ENCODE measurements around the gene SLC37A1. TPM values are rescaled to one million over a fixed set of nuclear protein-coding genes. Genes with fewer than 3 reads are reported as not detected.
A peak's percentile ranks its signal among the peaks of the same experiment; 100 is the strongest.

The SLC37A1 gene
- total RNA-seq, 3 donors from 2014 or later (not counting 1 experiment from before 2014, with no cell fraction given), result 24.8 to 25.8 (median 25.3) TPM

DNA sequence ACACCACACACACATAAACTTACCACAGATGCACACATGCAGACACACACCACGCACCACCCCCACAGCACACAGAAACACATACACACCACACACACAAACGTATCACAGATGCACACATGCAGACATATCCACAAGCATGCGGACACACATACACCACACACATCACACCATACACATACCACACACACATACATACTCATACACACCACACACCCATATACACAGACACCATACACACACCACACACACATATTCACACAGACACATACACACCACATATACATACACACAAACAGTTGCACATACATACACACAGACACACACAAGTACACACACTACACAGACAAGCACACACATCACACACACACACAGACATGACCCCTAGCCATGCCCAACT is 102.3 kb downstream of the SLC37A1 start:
- peaks cover 6% of the 10 kb centered on the region for H3K27me3 ChIP-seq (ENCODE audit: control insufficient read depth, insufficient read depth, low read length)
- TF ChIP-seq, protein P1, sequence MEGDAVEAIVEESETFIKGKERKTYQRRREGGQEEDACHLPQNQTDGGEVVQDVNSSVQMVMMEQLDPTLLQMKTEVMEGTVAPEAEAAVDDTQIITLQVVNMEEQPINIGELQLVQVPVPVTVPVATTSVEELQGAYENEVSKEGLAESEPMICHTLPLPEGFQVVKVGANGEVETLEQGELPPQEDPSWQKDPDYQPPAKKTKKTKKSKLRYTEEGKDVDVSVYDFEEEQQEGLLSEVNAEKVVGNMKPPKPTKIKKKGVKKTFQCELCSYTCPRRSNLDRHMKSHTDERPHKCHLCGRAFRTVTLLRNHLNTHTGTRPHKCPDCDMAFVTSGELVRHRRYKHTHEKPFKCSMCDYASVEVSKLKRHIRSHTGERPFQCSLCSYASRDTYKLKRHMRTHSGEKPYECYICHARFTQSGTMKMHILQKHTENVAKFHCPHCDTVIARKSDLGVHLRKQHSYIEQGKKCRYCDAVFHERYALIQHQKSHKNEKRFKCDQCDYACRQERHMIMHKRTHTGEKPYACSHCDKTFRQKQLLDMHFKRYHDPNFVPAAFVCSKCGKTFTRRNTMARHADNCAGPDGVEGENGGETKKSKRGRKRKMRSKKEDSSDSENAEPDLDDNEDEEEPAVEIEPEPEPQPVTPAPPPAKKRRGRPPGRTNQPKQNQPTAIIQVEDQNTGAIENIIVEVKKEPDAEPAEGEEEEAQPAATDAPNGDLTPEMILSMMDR (IDR thresholded peaks at IDR 0.05), result no peak
- no peaks in the 10 kb centered on the region for H3K9me3 ChIP-seq (ENCODE audit: control insufficient read depth, insufficient read depth, low read length)
- peaks cover 9 to 20% of the 10 kb centered on the region in 2 donors for H3K27me3 Mint-ChIP-seq (ENCODE audit: low read depth in 2 of 2)
- intact Hi-C loops (cut with micrococcal nuclease), result loop anchor here (2.0 kb wide), 1 partner anchor 69 kb away; no protein-coding TSS in a partner anchor
- no peak overlapping the region for H3K27ac Mint-ChIP-seq
- no peak overlapping the region for H3K27ac ChIP-seq (ENCODE audit: low read length)
- WGBS (ENCODE audit: insufficient coverage), result 63% methylated on average over 3 of the region's 3 CpGs
- H3K36me3 Mint-ChIP-seq, result no peaks in the 10 kb centered on the region
- peaks cover 31% of the 10 kb centered on the region for H3K4me1 ChIP-seq (ENCODE audit: control insufficient read depth, insufficient read depth, low read length)
- no peaks in the 10 kb centered on the region for H3K36me3 ChIP-seq (ENCODE audit: control insufficient read depth, insufficient read depth, low read length)
- no peak overlapping the region for H3K4me3 ChIP-seq (ENCODE audit: low read length)
- peaks cover 0 to 4% of the 10 kb centered on the region in 2 donors for H3K4me1 Mint-ChIP-seq
- no peaks in the 10 kb centered on the region for H3K9me3 Mint-ChIP-seq
- ATAC-seq (no peak), DNase-seq (no peak)
- no peak overlapping the region for H3K4me3 Mint-ChIP-seq

DNA sequence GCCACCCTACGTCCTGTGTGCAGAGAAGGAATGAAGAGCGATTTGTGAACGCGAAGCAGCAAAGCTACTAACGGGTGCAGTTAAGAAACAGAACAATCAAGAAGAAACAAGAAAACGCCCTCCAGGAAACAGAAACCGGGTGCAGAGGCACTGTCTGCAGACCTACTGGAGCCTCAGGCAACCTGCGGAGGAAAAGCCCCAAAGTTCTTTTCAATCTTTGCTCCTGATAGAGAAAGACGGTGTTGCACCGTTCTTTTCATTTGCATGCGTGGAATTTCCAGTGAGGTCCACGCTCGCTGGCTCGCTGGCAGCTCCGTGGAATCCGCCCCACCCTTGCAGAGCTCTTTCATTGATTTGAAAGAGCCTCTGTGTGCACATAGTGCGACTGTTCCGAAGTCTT is 102.8 kb downstream of the SLC37A1 start:
- no peaks in the 10 kb centered on the region for H3K9me3 Mint-ChIP-seq
- H3K36me3 Mint-ChIP-seq, result no peaks in the 10 kb centered on the region
- H3K4me1 ChIP-seq (ENCODE audit: control insufficient read depth, insufficient read depth, low read length), result peaks cover 31% of the 10 kb centered on the region
- peak in 1 of 2 donors; percentile 61 for DNase-seq
- no peak overlapping the region for H3K27ac ChIP-seq (ENCODE audit: low read length)
- H3K27me3 Mint-ChIP-seq (ENCODE audit: low read depth in 2 of 2), result peaks cover 9 to 20% of the 10 kb centered on the region in 2 donors
- H3K27ac Mint-ChIP-seq, result no peak overlapping the region
- intact Hi-C loops (cut with micrococcal nuclease), result no loop called here
- no peaks in the 10 kb centered on the region for H3K9me3 ChIP-seq (ENCODE audit: control insufficient read depth, insufficient read depth, low read length)
- no peak overlapping the region for H3K4me3 ChIP-seq (ENCODE audit: low read length)
- no peaks in the 10 kb centered on the region for H3K36me3 ChIP-seq (ENCODE audit: control insufficient read depth, insufficient read depth, low read length)
- WGBS (ENCODE audit: insufficient coverage), result 14% methylated on average over 18 of the region's 18 CpGs
- peak in 2 of 3 donors; percentile 28 to 35 for ATAC-seq
- H3K4me3 Mint-ChIP-seq, result no peak overlapping the region
- TF ChIP-seq, protein P1 (IDR thresholded peaks at IDR 0.05), result no peak
- H3K27me3 ChIP-seq (ENCODE audit: control insufficient read depth, insufficient read depth, low read length), result peaks cover 6% of the 10 kb centered on the region
- H3K4me1 Mint-ChIP-seq, result peaks cover 0 to 4% of the 10 kb centered on the region in 2 donors

DNA sequence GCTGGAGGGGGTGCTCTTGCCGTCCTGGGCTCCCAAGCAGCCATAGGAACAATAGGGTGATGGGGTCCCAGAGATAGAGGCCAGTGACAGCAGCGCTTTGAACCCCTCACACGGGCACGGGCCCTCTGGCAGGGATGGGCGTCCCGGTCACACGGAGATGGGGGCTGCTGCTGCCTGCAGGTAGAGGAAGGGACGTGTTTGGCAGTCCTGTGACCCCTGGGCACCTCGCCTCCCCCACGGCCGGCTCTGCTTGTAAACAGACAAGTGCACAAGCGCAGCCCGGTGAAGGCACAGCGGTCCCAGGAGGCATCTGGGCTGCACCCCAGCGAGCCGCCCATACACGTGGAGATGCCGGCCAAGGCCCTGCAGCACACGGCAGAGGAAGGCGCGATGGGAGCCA is 103.3 kb downstream of the SLC37A1 start:
- 92% methylated on average over 21 of the region's 21 CpGs for WGBS (ENCODE audit: insufficient coverage)
- Histone ChIP-seq H3K36me3 (ENCODE audit: control insufficient read depth, insufficient read depth, low read length) (no peaks in the 10 kb centered on the region), H3K27ac (ENCODE audit: low read length) (no peak overlapping the region), H3K4me1 (ENCODE audit: control insufficient read depth, insufficient read depth, low read length) (peaks cover 31% of the 10 kb centered on the region), H3K27me3 (ENCODE audit: control insufficient read depth, insufficient read depth, low read length) (peaks cover 6% of the 10 kb centered on the region), H3K9me3 (ENCODE audit: control insufficient read depth, insufficient read depth, low read length) (no peaks in the 10 kb centered on the region), H3K4me3 (ENCODE audit: low read length) (no peak overlapping the region)
- H3K27me3 Mint-ChIP-seq (ENCODE audit: low read depth in 2 of 2), result peaks cover 11 to 20% of the 10 kb centered on the region in 2 donors
- intact Hi-C loops (cut with micrococcal nuclease), result no loop called here
- H3K36me3 Mint-ChIP-seq, result no peaks in the 10 kb centered on the region
- H3K4me1 Mint-ChIP-seq, result peaks cover 0 to 4% of the 10 kb centered on the region in 2 donors
- no peak overlapping the region for H3K27ac Mint-ChIP-seq
- TF ChIP-seq, protein P1 (IDR thresholded peaks at IDR 0.05), result no peak
- H3K4me3 Mint-ChIP-seq, result no peak overlapping the region
- H3K9me3 Mint-ChIP-seq, result no peaks in the 10 kb centered on the region
- ATAC-seq (no peak), DNase-seq (no peak)

DNA sequence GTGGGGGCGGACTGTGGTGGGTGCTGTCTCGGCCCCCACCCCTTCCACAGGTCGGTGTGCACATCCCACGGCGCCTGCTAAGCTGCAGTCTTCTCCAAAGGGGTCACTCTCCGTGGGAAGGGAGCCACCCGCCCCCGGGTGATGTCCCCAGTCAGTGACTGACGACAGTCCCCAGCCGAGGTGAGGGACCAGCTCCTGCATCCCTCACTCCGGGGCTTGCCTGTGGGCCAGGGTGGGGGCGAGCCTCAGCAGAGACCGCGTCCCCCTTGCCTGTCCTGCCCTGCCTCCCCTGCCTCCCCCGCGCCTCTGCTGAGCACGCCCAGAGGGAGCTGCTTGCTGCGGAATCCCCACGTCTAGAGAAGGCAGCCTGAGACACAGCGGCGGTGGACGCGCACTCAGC is 103.8 kb downstream of the SLC37A1 start:
- peaks cover 6% of the 10 kb centered on the region for H3K27me3 ChIP-seq (ENCODE audit: control insufficient read depth, insufficient read depth, low read length)
- WGBS (ENCODE audit: insufficient coverage), result 88% methylated on average over 23 of the region's 23 CpGs
- H3K4me1 ChIP-seq (ENCODE audit: control insufficient read depth, insufficient read depth, low read length), result peaks cover 31% of the 10 kb centered on the region
- H3K9me3 ChIP-seq (ENCODE audit: control insufficient read depth, insufficient read depth, low read length), result no peaks in the 10 kb centered on the region
- no peak overlapping the region for H3K27ac ChIP-seq (ENCODE audit: low read length)
- intact Hi-C loops (cut with micrococcal nuclease), result no loop called here
- ATAC-seq, result no peak
- Mint-ChIP-seq H3K4me1 (peaks cover 0 to 4% of the 10 kb centered on the region in 2 donors), H3K27me3 (ENCODE audit: low read depth in 2 of 2) (peaks cover 12 to 20% of the 10 kb centered on the region in 2 donors), H3K36me3 (no peaks in the 10 kb centered on the region), H3K27ac (no peak overlapping the region), H3K9me3 (no peaks in the 10 kb centered on the region), H3K4me3 (no peak overlapping the region)
- no peaks in the 10 kb centered on the region for H3K36me3 ChIP-seq (ENCODE audit: control insufficient read depth, insufficient read depth, low read length)
- TF ChIP-seq, protein P1 (IDR thresholded peaks at IDR 0.05), result no peak
- no peak overlapping the region for H3K4me3 ChIP-seq (ENCODE audit: low read length)
- no peak for DNase-seq
